Mesodermal cell (in vitro differentiated cells): ENCODE results near the gene SLC25A6.
A peak's percentile ranks its signal among the peaks of the same experiment; 100 is the strongest.
"Not testable (repeated sequence)": the region's sequence is repeated elsewhere in the genome, so short reads cannot be mapped to it uniquely, and the experiment has no call there.

Experiments used
- H3K27ac ChIP-seq: 2 replicates; pipeline ENCODE4 v1.7.0; 2013; ENCODE audit warnings: mild to moderate bottlenecking, low read depth, low read length, moderate library complexity; ENCODE audit not compliant: severe bottlenecking
- H3K36me3 ChIP-seq: 2 replicates; pipeline ENCODE4 v1.7.1; 2013; ENCODE audit warnings: mild to moderate bottlenecking, low read length, moderate library complexity; ENCODE audit not compliant: control insufficient read depth, insufficient read depth
- H3K4me1 ChIP-seq: one replicate; pipeline ENCODE4 v1.7.1; 2013; ENCODE audit warnings: mild to moderate bottlenecking, low read length; ENCODE audit not compliant: insufficient read depth, control insufficient read depth, poor library complexity, severe bottlenecking
- H3K4me3 ChIP-seq: 2 replicates; pipeline ENCODE4 v1.7.0; 2013; ENCODE audit warnings: low read length, control low read depth, mild to moderate bottlenecking; ENCODE audit not compliant: insufficient read depth, poor library complexity, severe bottlenecking; ENCODE audit errors: extremely low read depth
- H3K9me3 ChIP-seq: 2 replicates; pipeline ENCODE4 v1.7.1; 2013; ENCODE audit warnings: mild to moderate bottlenecking, low read length, moderate library complexity; ENCODE audit not compliant: control insufficient read depth
- WGBS, 2 experiments: methylation state at CpG; one replicate each; pipeline ENCODE4 v1.1.5; 2013; ENCODE audit warnings: missing lambda C conversion rate in 2 of 2; ENCODE audit not compliant: insufficient coverage in 2 of 2; 5-methylcytosine and 5-hydroxymethylcytosine counted together

Gene SLC25A6

GRCh38 chrX:1366363-1366762 is 25.6 kb downstream of the SLC25A6 start:
- not testable (repeated sequence) for H3K4me3 ChIP-seq, H3K4me1 ChIP-seq, H3K36me3 ChIP-seq, H3K27ac ChIP-seq, H3K9me3 ChIP-seq
- no CpG with 5 or more reads among the region's 63 CpGs for WGBS, 2 experiments

DNA sequence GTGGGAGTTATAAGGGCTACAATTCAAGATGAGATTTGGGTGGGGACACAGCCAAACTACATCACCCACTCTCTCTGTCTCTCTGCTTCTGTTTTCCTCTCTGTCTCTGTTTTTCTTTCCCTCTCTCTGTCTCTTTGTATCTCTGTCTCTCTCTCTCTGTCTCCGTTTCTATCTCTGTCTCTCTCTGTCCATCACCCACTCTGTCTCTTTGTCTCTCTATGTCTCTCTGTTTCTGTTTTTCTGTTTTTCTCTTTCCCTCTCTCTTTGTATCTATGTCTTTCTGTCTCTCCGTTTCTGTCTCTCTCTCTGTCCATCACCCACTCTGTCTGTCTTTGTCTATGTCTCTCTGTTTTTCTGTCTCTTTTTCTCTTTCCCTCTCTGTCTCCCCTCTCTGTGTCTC is 30.0 kb downstream of the SLC25A6 start:
- H3K4me3 ChIP-seq: no peak overlapping the region
- no peaks in the 10 kb centered on the region for H3K4me1 ChIP-seq
- peaks cover 10% of the 10 kb centered on the region for H3K36me3 ChIP-seq
- 92 to 100% methylated on average over 2 of the region's 2 CpGs for WGBS, 2 experiments
- H3K27ac ChIP-seq: no peak overlapping the region
- H3K9me3 ChIP-seq: peaks cover 5% of the 10 kb centered on the region

DNA sequence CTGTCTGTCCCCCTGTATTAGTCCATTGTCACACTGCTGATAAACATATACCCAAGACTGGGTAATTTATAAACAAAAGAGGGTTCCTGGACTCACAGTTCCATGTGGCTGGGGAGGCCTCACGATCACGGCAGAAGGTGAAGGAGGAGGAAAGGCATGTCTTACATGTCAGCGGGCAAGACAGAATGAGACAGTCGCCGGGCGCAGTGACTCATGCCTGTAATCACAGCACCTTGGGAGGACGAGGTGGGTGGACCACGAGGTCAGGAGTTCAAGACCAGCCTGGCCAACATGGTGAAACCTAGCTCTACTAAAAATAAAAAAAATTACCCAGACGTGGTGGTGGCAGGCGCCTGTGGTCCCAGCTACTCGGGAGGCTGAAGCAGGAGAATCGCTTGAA is 30.6 kb downstream of the SLC25A6 start:
- peaks cover 10% of the 10 kb centered on the region for H3K36me3 ChIP-seq
- no peak overlapping the region for H3K27ac ChIP-seq
- H3K9me3 ChIP-seq: peaks cover 5% of the 10 kb centered on the region
- H3K4me1 ChIP-seq: no peaks in the 10 kb centered on the region
- 86 to 93% methylated on average over 10 to 11 of the region's 12 CpGs for WGBS, 2 experiments
- no peak overlapping the region for H3K4me3 ChIP-seq

GRCh38 chrX:1360171-1360570 is 31.7 kb downstream of the SLC25A6 start:
- Histone ChIP-seq H3K36me3 (peaks cover 10% of the 10 kb centered on the region), H3K4me3 (no peak overlapping the region), H3K9me3 (peaks cover 5% of the 10 kb centered on the region), H3K27ac (no peak overlapping the region), H3K4me1 (peaks cover 6% of the 10 kb centered on the region)
- 86 to 97% methylated on average over 2 of the region's 2 CpGs for WGBS, 2 experiments

GRCh38 chrX:1359477-1359873 is 32.4 kb downstream of the SLC25A6 start:
- H3K27ac ChIP-seq: no peak overlapping the region
- 77 to 82% methylated on average over 4 of the region's 4 CpGs for WGBS, 2 experiments
- H3K36me3 ChIP-seq: peaks cover 10% of the 10 kb centered on the region
- H3K4me3 ChIP-seq: no peak overlapping the region
- H3K4me1 ChIP-seq: peaks cover 6% of the 10 kb centered on the region
- peaks cover 5% of the 10 kb centered on the region for H3K9me3 ChIP-seq

GRCh38 chrX:1358793-1359476 is 33.0 kb downstream of the SLC25A6 start:
- H3K36me3 ChIP-seq: peaks cover 10% of the 10 kb centered on the region
- H3K9me3 ChIP-seq: peaks cover 5% of the 10 kb centered on the region
- H3K4me1 ChIP-seq: peaks cover 6% of the 10 kb centered on the region
- H3K27ac ChIP-seq: no peak overlapping the region
- WGBS, 2 experiments: 84 to 90% methylated on average over 3 to 4 of the region's 6 CpGs
- no peak overlapping the region for H3K4me3 ChIP-seq

DNA sequence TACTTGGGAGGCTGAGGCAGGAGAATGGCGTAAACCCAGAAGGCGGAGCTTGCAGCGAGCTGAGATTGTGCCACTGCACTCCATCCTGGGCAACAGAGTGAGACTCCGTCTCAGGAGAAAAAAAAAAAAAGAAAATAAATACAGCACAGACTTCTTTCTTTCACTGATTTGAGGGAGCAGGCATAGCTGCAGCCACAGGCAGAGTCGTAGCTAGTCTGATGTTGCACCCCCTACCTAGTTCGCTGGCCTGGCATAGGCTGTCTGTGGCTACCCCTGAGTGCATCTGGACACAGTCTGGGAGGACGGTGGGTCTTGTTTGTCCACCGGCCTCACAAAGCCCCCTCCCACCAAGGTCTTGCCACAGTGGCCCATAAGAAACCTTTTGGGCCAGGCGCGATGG is 33.9 kb downstream of the SLC25A6 start:
- Histone ChIP-seq H3K4me3 (no peak overlapping the region), H3K36me3 (peaks cover 10% of the 10 kb centered on the region), H3K27ac (no peak overlapping the region), H3K4me1 (peaks cover 6% of the 10 kb centered on the region), H3K9me3 (peaks cover 5% of the 10 kb centered on the region)
- WGBS, 2 experiments: 93 to 100% methylated on average over 8 to 9 of the region's 10 CpGs

DNA sequence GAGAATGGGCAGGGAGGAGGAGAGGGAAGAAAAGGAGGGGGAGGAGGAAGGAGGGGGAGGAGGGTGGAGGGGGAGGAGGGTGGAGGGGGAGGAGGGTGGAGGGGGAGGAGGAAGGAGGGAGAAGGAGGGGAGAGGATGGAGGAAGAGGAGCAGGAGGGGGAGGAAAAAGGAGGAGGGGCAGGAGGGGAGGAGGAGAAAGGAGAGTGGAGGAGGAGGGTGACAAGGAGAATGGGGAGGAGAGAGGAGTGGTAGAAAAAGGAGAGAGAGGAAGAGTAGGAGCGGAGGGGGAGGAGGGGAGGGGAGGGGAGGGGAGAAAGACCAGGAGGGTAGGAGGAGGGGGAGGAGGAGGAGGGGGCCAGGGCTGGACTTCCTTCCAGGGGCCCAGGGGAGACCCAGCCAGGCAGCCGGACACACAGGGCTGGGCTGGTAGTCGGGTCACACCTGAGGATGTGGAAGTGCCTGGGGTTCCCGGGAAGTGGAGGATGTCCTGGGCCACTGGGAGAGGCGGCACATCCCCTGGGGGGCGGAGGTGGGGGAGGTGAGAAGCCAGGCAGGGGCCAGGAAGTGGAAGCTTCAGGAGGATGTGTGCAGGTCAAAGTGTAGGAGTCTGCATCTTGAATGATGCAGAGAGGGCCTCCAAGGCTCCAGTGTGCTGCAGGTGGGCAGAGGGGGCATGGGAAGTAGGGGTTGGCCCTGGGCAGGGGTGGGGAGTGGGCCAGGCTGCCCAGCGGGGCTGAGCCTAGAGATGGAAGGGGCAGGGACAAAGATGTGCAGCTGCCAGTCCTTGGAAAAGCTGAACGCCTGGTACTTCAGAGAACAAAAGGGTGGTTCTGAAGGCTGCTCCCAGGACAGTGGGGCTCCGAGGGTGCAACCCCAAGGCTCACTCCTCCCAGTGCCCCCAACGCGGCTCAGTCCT is 36.5 kb downstream of the SLC25A6 start:
- Histone ChIP-seq H3K27ac (peak overlapping the region; percentile 36), H3K36me3 (peaks cover 10% of the 10 kb centered on the region), H3K4me3 (no peak overlapping the region), H3K4me1 (peaks cover 6% of the 10 kb centered on the region), H3K9me3 (peaks cover 5% of the 10 kb centered on the region)
- 13 to 20% methylated on average over 5 of the region's 11 CpGs for WGBS, 2 experiments

GRCh38 chrX:1354036-1355019 is 37.6 kb downstream of the SLC25A6 start:
- 87 to 94% methylated on average over 8 to 9 of the region's 11 CpGs for WGBS, 2 experiments
- Histone ChIP-seq H3K4me3 (no peak overlapping the region), H3K4me1 (peaks cover 6% of the 10 kb centered on the region), H3K27ac (no peak overlapping the region), H3K36me3 (peaks cover 10% of the 10 kb centered on the region), H3K9me3 (peaks cover 5% of the 10 kb centered on the region)

DNA sequence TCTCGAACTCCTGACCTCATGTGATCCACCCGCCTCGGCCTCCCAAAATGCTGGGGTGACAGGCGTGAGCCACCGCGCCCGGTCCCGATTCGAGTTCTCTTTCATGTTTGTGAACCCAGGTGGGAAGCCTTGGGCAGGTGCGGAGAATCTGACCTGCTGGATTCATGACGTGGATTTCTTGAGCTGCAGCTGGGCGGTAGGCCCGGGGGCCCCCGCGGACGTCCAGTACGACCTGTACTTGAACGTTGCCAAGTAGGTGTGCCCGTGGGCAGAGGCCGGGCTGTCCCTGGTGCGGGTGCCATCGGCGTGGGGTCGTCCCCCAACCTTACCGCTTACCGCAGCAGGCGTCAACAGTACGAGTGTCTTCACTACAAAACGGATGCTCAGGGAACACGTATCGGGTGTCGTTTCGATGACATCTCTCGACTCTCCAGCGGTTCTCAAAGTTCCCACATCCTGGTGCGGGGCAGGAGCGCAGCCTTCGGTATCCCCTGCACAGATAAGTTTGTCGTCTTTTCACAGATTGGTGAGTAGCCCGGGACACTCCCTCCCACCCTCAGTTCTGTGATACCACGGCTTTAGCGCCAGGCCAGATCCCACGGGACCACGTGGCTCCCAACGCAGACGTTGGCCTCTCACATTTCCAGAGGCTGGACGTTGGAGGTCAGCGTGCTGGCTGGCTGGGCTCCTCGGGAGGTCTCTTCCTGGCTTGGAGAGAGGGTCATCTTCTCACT is 39.8 kb downstream of the SLC25A6 start:
- Histone ChIP-seq H3K4me1 (peaks cover 6% of the 10 kb centered on the region), H3K36me3 (no peaks in the 10 kb centered on the region), H3K9me3 (no peaks in the 10 kb centered on the region), H3K27ac (no peak overlapping the region), H3K4me3 (no peak overlapping the region)
- 93 to 95% methylated on average over 46 to 49 of the region's 49 CpGs for WGBS, 2 experiments
